Measurements from ENCODE around the gene CDC14A.

DNA sequence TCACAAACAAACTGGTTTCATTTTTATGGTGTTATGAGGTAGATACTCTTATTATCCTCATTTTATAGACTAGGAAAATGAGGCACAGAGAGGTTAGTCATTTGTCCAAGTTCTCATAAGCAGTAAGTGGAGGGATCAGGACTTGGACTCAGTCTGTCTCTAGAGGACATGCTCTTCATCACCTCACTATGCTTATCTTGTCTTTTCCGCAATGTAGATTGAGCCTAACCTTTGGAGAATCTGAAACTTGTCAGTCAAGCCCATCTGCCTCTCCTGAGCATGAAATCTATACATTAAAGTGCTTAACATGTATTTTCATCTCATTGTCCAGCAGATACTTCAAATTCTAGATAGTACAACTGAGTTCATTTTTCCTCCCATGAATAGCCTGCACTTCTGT is 11.8 kb upstream of the CDC14A start:
- TF ChIP-seq, protein P1, sequence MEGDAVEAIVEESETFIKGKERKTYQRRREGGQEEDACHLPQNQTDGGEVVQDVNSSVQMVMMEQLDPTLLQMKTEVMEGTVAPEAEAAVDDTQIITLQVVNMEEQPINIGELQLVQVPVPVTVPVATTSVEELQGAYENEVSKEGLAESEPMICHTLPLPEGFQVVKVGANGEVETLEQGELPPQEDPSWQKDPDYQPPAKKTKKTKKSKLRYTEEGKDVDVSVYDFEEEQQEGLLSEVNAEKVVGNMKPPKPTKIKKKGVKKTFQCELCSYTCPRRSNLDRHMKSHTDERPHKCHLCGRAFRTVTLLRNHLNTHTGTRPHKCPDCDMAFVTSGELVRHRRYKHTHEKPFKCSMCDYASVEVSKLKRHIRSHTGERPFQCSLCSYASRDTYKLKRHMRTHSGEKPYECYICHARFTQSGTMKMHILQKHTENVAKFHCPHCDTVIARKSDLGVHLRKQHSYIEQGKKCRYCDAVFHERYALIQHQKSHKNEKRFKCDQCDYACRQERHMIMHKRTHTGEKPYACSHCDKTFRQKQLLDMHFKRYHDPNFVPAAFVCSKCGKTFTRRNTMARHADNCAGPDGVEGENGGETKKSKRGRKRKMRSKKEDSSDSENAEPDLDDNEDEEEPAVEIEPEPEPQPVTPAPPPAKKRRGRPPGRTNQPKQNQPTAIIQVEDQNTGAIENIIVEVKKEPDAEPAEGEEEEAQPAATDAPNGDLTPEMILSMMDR (IDR thresholded peaks at IDR 0.05), result no peak
- no peak for TF ChIP-seq POLR2A (IDR thresholded peaks at IDR 0.05)

Data from body of pancreas (tissue), 4 donors.